GM23248 (cell line): ENCODE data around the gene CLK3. TPM values are rescaled to one million over a fixed set of nuclear protein-coding genes. Genes with fewer than 3 reads are reported as not detected.

ENCODE experiments used
- DNase-seq: peaks from one replicate; pipeline ENCODE4 v3.0.0-alpha.2; 2015
- H2AFZ ChIP-seq: fragments of 200-600 bp; sonication (generic); 2 replicates; pipeline ENCODE4 v1.6.1; 2016; ENCODE audit warnings: antibody characterized with exemption
- H3F3A ChIP-seq: fragments of 200-600 bp; sonication (generic); 2 replicates; pipeline ENCODE4 v1.6.1; 2016; ENCODE audit warnings: mild to moderate bottlenecking, antibody characterized with exemption, mixed run types; ENCODE audit not compliant: insufficient read depth
- H3K27ac ChIP-seq: fragments of 200-600 bp; sonication (generic); 2 replicates; pipeline ENCODE4 v1.5.1; 2016; ENCODE audit warnings: mild to moderate bottlenecking
- H3K27me3 ChIP-seq: fragments of 200-600 bp; sonication (generic); replicated peaks from 2 replicates; pipeline ENCODE4 v1.6.1; 2016; ENCODE audit warnings: mild to moderate bottlenecking; ENCODE audit not compliant: insufficient read depth
- H3K36me3 ChIP-seq: fragments of 200-600 bp; sonication (generic); 2 replicates; pipeline ENCODE4 v1.6.1; 2016; ENCODE audit warnings: low read depth, mild to moderate bottlenecking
- H3K4me1 ChIP-seq: fragments of 200-600 bp; sonication (generic); 2 replicates; pipeline ENCODE4 v1.6.1; 2016; ENCODE audit warnings: mild to moderate bottlenecking; ENCODE audit not compliant: insufficient read depth
- H3K4me2 ChIP-seq: fragments of 200-600 bp; sonication (generic); one replicate; pipeline ENCODE4 v1.6.1; 2016; ENCODE audit warnings: mild to moderate bottlenecking; ENCODE audit not compliant: unreplicated experiment
- H3K4me3 ChIP-seq: fragments of 200-600 bp; sonication (generic); 2 replicates; pipeline ENCODE4 v1.5.1; 2016; ENCODE audit warnings: mild to moderate bottlenecking
- H3K79me2 ChIP-seq: fragments of 200-600 bp; sonication (generic); 2 replicates; pipeline ENCODE4 v1.6.1; 2016; ENCODE audit warnings: mild to moderate bottlenecking; ENCODE audit not compliant: insufficient read depth
- H3K9ac ChIP-seq: fragments of 200-600 bp; sonication (generic); 2 replicates; pipeline ENCODE4 v1.6.1; 2016; ENCODE audit warnings: mild to moderate bottlenecking
- H3K9me2 ChIP-seq: fragments of 200-600 bp; sonication (generic); 2 replicates; pipeline ENCODE4 v1.6.1; 2016; ENCODE audit warnings: mixed run types, mild to moderate bottlenecking, moderate library complexity; ENCODE audit not compliant: insufficient read depth
- H3K9me3 ChIP-seq: fragments of 200-600 bp; sonication (generic); one replicate; pipeline ENCODE4 v1.6.1; 2017; ENCODE audit warnings: low read depth
- H4K20me1 ChIP-seq: fragments of 200-600 bp; sonication (generic); 2 replicates; pipeline ENCODE4 v1.6.0; 2016; ENCODE audit not compliant: insufficient read depth
- EZH2 ChIP-seq: fragments of 200-600 bp; sonication (generic); IDR thresholded peaks from 2 replicates; pipeline ENCODE4 v1.6.1; 2018; ENCODE audit warnings: antibody characterized with exemption, mild to moderate bottlenecking; ENCODE audit not compliant: insufficient read depth, poor library complexity, severe bottlenecking
- EZH2phosphoT487 ChIP-seq: fragments of 200-600 bp; sonication (generic); IDR thresholded peaks from 2 replicates; pipeline ENCODE4 v1.6.1; 2018; ENCODE audit warnings: antibody characterized with exemption, moderate library complexity, mild to moderate bottlenecking, low read depth; ENCODE audit not compliant: insufficient read depth
- WGBS, 2 experiments: methylation state at CpG; one replicate each; pipeline ENCODE4 v1.1.6; 2015 to 2017; ENCODE audit warnings: low lambda C conversion rate in 2 of 2, low coverage in 1 of 2; ENCODE audit errors: missing lambda C conversion rate in 2 of 2; 5-methylcytosine and 5-hydroxymethylcytosine counted together
- in situ Hi-C: fragments of 300-500 bp; cut with MboI; formaldehyde crosslinking; loops from 2 replicates; pipeline ENCODE4 v1.15.0; 2020
- polyA plus RNA-seq: library from polyadenylated mRNA; unstranded; fragments of >200 nt; fragmentation: Nextera tagmentation; extraction: Ambion mirVana; gene quantifications from 2 replicates; pipeline ENCODE4 v1.2.1, GENCODE V29; 2016
- total RNA-seq: library from RNA; depleted of rRNA; stranded (reverse); fragments of >200 nt; shearing (Covaris generic); gene quantifications from 2 replicates; pipeline ENCODE4 v1.2.3, GENCODE V29; 2014

Gene CLK3
- total and polyA plus RNA-seq, 2 experiments from 2014 or later, result 41.9 to 67.9 TPM

GRCh38 chr15:74642348-74642733 lies 26.7 kb downstream of the CLK3 start:
- in situ Hi-C loops, result no loop called here
- no peak overlapping the region for H3K4me3 ChIP-seq
- 0 out of 2 replicates have a peak, but pooled peaks cover 8% of the 10 kb centered on the region for H4K20me1 ChIP-seq
- H3K27me3 ChIP-seq, result no peaks in the 10 kb centered on the region
- no peak for DNase-seq
- TF ChIP-seq EZH2phosphoT487 (no peak), EZH2 (no peak)
- peaks cover 10% of the 10 kb centered on the region for H3K4me1 ChIP-seq
- no peak overlapping the region for H3K27ac ChIP-seq
- WGBS, 2 experiments, result 89 to 95% methylated on average over 4 of the region's 4 CpGs
- no peak overlapping the region for H2AFZ ChIP-seq
- no peak overlapping the region; the same call in 1 of the 2 replicates for H3K9ac ChIP-seq
- H3K79me2 ChIP-seq, result peaks cover 71% of the 10 kb centered on the region
- H3K36me3 ChIP-seq, result 0 out of 2 replicates have a peak, but pooled peaks cover 4% of the 10 kb centered on the region
- no peaks in the 10 kb centered on the region for H3F3A ChIP-seq
- peak overlapping the region; percentile 30 for H3K4me2 ChIP-seq
- no peaks in the 10 kb centered on the region for H3K9me3 ChIP-seq
- no peaks in the 10 kb centered on the region for H3K9me2 ChIP-seq

- WGBS, 2 experiments, result 37 to 40% methylated on average over 11 of the region's 11 CpGs
- Histone ChIP-seq H3K27ac (0 out of 2 replicates have a peak overlapping the region, but pooled peaks have one; percentile 28), H4K20me1 (0 out of 2 replicates have a peak, but pooled peaks cover 8% of the 10 kb centered on the region), H2AFZ (no peak overlapping the region), H3K9me3 (no peaks in the 10 kb centered on the region), H3F3A (no peaks in the 10 kb centered on the region), H3K9me2 (no peaks in the 10 kb centered on the region), H3K36me3 (0 out of 2 replicates have a peak, but pooled peaks cover 4% of the 10 kb centered on the region), H3K27me3 (no peaks in the 10 kb centered on the region), H3K4me3 (no peak overlapping the region), H3K4me2 (peak overlapping the region; percentile 30), H3K9ac (no peak overlapping the region; the same call in 1 of the 2 replicates), H3K4me1 (peaks cover 10% of the 10 kb centered on the region), H3K79me2 (peaks cover 77% of the 10 kb centered on the region)
- peak; percentile 63 for DNase-seq
- in situ Hi-C loops, result no loop called here
- TF ChIP-seq EZH2phosphoT487 (no peak), EZH2 (no peak)
These were observed 27.4 kb downstream of the CLK3 start for GRCh38 chr15:74642734-74643664.

GRCh38 chr15:74643665-74644204 lies 28.1 kb downstream of the CLK3 start:
- no peaks in the 10 kb centered on the region for H3K27me3 ChIP-seq
- 0 out of 2 replicates have a peak, but pooled peaks cover 8% of the 10 kb centered on the region for H4K20me1 ChIP-seq
- H3K36me3 ChIP-seq, result 0 out of 2 replicates have a peak, but pooled peaks cover 4% of the 10 kb centered on the region
- H3K4me2 ChIP-seq, result no peak overlapping the region
- in situ Hi-C loops, result no loop called here
- DNase-seq, result no peak
- no peak overlapping the region for H3K4me3 ChIP-seq
- 97 to 100% methylated on average over 2 of the region's 2 CpGs for WGBS, 2 experiments
- H3F3A ChIP-seq, result no peaks in the 10 kb centered on the region
- no peak for TF ChIP-seq EZH2phosphoT487
- no peak for TF ChIP-seq EZH2
- H3K27ac ChIP-seq, result no peak overlapping the region
- H3K9me3 ChIP-seq, result no peaks in the 10 kb centered on the region
- no peaks in the 10 kb centered on the region for H3K9me2 ChIP-seq
- H3K4me1 ChIP-seq, result peaks cover 10% of the 10 kb centered on the region
- no peak overlapping the region for H2AFZ ChIP-seq
- peaks cover 79% of the 10 kb centered on the region for H3K79me2 ChIP-seq
- no peak overlapping the region for H3K9ac ChIP-seq

DNA sequence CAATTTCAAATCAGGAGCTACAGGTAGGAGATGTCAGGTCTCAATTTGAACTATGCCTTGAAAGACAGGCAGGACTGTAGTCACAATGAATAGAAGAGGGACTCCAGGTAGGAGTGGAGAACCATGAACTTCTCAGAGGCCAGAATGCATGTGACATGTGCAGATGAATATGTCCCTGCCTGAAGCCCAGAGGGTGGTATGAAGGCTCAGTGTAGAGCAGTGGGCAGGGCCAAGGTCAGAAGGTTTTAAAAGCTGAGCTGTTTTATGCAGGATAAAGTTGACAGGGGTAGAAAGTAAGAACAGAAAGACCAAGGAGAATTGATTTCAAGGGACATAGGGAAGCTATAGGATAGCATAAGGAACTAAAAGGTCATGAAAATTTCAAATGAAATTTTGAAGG lies 30.8 kb downstream of the CLK3 start:
- H3K4me1 ChIP-seq, result peaks cover 10% of the 10 kb centered on the region
- no peak overlapping the region for H3K27ac ChIP-seq
- H4K20me1 ChIP-seq, result 0 out of 2 replicates have a peak, but pooled peaks cover 8% of the 10 kb centered on the region
- H3K9me3 ChIP-seq, result no peaks in the 10 kb centered on the region
- H3K4me3 ChIP-seq, result no peak overlapping the region
- H3K79me2 ChIP-seq, result peaks cover 76% of the 10 kb centered on the region
- H3K27me3 ChIP-seq, result no peaks in the 10 kb centered on the region
- in situ Hi-C loops, result no loop called here
- no peak overlapping the region for H3K9ac ChIP-seq
- TF ChIP-seq EZH2phosphoT487, result no peak
- TF ChIP-seq EZH2, result no peak
- H3F3A ChIP-seq, result no peaks in the 10 kb centered on the region
- DNase-seq, result no peak
- H2AFZ ChIP-seq, result no peak overlapping the region
- H3K9me2 ChIP-seq, result no peaks in the 10 kb centered on the region
- H3K4me2 ChIP-seq, result no peak overlapping the region
- no peaks in the 10 kb centered on the region for H3K36me3 ChIP-seq
